ENCODE measurements around the gene H6PD.
A peak's percentile ranks its signal among the peaks of the same experiment; 100 is the strongest.

The H6PD gene

DNA sequence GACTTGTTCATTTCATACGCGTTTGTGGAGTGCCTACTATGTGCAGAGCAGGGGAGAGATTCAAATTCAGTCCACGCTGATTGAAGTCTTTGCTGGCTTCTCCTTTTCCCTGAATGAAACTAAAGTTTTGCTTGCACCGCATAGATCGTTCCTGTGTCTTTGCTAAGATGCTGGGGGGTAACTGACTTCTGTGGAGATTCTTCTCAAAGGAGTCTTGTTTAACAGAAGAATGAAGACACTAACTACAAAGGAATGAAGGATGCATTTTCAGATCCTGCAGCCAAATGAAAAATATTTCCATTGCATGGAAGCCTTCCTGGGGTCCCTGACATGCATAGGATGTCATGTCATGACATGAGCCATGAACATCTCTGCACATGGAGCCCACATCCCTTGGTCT, 26.9 kb upstream of the H6PD start:
- no peak for DNase-seq

DNA sequence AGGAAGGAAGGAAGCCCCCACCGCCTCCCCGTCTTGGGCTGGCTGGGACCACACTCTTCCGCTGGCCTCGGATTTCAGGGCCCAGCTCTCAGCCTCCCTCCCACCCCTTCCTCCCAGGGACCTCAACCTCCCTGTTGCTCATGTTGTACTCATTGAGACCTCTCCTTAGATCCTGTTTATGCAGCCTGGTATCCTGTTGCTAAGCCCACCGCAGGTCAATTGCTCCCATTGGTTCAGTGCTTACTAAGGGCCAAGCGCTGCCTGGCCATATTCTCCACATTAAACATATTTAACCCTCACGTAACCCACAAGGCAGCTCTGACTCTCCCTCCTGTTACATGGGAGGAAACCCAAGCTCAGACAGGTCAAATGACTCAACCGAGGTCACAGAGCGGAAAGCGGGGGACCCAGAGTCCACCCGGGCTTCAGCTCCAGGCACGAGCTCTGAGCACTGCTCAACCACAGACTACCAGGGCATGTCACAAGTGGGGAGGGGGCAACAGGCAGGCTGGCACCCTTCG, 23.2 kb upstream of the H6PD start:
- no peak for DNase-seq

DNA sequence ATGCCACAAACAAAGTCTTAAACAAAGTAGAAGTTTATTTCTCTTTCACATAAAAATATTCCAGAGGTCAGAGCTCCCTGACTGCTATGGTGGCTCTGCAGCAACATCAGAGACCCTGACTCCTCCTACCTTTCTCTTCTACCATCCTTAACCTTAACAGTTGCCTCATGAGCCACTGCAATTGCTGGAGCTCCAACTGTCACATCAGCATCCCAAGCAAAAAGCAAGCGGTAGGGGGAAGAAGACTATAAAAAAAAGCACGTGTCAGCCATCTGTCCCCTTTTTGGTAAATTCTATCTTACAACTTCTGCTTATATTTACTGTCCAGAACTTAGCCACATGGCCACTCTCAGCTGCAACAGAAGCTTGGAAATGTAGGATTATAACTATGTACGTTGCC, 21.8 kb upstream of the H6PD start:
- no peak for DNase-seq

DNA sequence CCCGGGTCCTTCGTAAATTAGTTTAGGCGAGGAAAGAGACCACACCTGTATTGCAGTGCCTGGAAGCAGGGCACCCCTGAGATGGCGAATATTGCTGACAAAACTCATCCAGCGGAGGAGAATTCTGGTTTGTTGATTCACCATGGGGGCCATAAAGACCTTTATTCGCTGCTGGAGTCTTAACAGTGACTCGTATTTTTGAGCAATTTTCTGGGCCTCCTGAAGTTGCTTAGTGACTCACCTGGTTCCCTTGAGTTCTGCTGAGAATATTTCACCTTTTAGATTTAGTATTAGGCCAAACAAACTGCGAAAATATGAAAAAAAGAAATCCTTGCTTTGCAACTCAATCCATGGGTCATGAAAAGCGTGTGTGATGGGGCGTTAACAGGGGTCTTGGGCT, 20.6 kb upstream of the H6PD start:
- no peak for DNase-seq

DNA sequence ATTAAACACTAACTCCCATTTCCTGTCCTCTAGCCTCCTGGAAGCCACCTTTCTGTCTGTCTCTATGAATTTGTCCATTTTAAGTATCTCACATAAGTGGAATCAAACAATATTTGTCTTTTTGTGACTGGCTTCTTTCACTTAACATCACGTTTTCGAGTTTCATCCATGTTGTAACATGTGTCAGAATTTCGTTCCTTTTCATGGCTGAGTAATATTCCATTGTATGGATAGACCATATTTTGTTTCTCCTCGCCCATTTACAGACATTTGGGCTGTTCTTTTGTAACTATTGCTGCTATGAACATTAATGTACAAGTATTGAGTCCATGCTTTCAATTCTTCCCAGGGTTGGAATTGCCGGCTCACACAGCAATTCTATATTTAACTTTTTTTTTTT, 15.7 kb upstream of the H6PD start:
- no peak for DNase-seq

DNA sequence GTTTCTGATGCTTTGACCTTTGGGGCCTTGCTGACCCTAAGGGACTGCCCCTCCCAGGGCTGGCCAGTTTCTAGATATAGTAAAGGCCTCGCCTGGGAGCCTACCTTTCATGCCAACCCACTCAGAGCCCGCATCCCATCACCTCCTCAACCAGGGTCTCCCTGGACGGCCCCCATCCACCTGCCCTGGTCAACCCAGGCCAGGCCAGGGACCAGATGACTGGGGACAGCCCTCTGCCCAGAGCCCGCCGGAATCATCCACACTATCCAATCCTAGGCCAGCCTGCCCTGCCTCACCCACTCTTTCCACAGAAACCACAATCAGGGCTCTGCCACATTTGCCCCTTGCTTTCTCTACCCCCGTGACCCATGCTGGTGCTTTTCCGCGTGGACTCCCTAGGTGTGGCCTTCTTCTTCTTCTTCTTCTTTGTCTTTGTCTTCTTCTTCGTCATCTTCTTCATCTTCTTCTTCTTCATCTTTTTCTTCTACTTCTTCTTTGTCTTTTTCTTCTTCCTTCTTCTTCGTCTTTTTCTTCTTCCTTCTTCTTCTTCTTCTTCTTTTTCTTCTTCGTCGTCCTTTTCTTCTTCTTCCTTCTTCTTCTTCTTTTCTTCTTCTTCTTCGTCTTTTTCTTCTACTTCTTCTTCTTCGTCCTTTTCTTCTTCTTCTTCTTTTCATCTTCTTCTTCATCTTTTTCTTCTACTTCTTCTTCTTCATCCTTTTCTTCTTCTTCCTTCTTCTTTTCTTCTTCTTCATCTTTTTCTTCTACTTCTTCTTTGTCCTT, 11.5 kb upstream of the H6PD start:
- no peak for DNase-seq

DNA sequence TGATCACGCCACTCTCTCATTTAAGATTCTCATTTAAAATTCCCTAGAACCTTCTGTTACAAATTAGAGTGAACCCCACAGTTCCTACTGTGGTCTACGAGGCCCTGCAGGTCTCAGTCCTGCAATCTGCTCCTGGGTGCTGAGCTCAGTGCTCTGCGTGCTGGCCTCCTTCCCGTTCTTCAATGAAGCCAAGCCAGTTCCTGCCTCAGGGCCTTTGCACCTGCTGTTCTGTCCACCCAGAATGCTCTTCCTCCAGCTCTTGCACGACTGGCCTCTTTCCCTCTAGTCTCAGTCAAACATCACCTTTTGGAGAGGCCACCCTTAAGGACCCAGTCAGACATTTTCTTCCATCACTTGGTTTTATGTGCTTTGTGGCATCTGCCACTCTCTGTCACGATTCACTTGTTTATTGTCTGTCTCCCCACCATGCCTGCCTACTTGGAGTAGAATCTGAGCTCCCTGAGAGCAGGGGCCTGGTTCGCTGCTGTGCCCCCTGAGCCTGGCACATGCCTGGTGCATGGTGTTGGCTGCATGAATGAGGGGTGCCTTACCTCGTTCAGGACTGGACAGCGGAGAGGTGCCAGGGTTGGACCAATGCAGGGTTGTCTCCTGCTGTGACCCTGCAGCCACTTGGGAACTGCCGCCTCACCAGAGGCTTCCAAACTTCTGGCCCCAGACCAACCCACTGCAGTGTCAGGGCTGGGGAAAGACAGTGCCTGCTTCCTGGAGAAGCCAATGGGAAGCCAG, 9.7 kb upstream of the H6PD start:
- no peak for DNase-seq

DNA sequence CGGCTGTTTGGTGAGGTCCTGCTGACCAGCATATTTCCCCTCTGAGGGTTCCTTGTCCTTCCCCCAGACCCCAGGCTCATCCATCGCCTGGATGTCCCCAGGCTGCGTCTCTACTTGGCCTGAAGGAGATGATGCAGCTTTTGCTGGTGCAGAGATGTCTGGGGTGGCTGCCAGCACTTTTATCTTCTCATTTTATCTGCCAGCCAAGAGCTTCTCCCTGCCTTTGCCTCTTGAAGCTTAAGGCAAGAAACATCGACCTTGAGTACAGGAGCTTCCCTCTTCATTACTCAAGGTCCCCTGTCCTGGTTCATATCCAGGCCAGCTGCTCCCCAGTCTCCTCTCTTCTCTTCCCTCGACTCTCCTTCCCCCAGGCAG, 9.2 kb upstream of the H6PD start:
- no peak for DNase-seq

DNA sequence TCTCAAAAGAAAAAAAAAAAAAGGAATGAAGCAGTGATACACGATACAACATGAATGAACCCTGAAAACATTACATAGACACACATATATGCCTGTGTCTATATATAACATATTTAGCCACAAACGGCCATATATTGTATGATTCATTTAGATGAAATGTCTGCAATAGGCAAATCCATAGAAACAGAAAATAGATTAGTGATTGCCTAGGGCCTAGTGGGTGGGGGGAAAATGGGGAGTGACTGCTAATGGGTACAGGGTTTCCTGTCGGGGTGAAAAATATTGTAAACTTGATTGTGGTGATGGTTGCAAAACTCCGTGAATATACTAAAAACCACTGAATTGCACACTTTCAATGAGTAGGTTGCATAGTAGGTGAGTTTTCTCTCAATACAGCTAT, 6.0 kb upstream of the H6PD start:
- DNase-seq = no peak

DNA sequence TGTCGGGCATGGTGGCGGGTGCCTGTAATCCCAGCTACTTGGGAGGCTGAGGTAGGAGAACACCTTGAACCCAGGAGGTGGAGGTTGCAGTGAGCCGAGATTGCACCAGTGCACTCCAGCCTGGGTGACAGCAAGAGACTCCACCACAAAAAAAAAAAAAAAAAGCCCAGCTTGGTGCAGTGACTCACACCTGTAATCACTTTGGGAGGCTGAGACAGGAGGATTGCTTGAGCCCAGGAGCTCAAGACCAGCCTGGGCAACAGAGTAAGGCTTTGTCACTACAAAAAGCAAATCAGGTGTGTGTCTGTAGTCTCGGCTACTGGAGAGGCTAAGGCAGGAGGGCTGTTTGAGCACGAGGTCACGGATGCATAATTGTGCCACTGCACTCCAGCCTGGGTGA, 5.0 kb upstream of the H6PD start:
- no peak for DNase-seq

DNA sequence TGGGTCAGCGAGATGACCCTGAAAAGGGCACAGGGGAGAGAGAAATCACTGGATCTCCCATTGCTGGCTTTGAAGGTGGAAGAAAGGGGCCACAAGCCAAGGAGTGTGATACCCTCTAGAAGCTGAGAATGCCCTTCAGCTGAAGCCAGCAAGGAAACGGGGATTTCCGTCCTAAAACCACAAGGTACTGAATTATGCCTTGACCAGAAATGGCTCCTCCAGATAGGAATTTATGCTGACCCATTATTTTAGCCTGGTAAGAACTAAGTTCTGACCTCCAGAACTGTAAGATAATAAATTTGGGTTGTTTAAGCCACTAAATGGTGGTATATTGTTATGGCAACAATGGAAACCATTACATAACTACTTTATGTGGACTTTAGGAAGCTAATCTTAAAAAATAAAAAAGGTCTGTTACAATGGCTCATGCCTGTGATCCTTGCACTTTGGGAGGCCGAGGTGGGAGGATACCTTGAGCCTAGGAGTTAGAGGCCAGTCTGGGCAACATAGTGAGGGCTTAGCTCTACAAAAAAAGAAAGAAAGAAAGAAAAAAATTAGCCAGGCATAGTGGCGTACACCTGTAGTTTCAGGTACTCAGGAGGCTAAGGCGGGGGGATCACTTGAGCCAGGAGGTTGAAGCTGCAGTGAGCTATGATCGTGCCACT, 3.6 kb upstream of the H6PD start:
- DNase-seq = no peak

DNA sequence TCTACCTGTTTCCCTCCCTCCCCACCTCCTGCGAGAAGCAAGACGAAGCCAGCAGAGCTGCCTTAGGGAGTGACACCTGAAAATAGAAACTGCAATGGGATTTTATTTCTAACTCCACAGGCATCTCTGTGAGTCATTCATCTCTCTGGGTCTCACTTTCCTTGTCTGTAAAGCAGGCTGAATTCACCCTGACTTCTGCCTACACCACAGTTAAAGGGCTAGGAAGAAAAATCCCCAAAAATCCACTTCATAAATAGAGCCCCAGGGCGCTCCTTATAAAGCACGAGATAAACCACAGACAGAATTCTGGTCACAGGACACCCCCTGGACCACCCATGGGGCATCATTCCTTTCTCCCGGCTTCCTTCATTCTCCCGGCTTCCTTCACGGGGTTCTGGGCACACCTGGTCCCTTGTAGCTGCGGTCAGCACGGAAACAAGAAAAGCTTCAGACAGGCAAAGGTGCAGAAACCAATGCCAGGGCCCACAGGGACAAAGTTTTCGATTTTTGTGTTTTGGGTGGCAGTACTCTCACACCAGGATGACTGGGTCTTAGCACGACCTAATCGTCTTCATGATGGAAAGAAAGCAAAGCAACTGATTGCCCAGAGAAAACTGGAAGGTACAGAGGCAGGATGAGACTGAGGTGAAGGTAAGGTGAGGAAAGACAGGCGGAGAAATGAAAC, 2.8 kb upstream of the H6PD start:
- no peak for DNase-seq

DNA sequence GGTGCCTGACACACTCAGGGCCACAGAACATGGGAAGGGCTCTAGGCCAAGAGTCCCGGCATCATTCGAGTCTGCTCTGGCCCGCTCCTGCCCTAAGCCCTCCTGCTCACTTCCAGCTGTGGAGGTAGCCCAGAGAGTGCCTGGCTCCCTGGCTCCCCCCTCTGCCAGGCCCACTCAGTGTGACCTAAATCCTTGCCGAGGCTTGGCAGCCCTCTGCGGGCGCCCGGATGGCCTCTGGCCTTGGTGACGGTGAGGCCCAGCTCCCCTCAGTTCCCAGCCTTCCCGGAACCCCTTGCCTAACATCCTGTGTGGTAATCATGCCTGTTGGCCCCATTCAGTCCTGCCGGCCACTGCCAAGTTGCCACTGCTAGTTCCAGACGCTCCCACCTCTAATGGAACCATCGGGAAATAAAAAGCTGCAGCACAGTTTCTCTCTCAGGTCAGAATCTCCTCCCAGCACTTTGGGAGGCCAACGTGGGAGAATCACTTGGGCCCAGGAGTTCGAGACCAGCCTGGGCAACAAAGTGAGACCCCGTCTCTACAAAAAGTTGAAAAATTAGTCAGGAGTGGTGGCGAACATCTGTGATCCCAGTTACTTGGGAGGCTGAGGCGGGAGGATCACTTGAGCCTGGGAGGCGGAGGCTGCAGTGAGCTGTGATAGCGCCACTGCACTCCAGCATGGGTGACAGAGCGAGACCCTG, 1.2 kb upstream of the H6PD start:
- no peak for DNase-seq

DNA sequence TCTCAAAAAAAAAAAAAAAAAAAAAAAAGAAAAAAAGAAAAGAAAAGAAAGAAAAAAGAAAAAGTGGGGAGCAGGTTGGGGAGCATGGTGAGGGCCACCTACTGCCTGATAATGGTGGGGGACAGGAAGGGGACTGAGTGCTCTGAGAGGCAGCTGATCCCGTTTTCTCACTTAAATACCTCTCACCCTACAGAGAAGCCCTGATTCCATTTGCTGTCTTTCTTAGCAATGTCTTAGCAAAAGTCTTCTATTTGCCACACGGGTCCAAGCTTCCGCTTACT, 692 bp upstream of the H6PD start:
- no peak for DNase-seq

DNA sequence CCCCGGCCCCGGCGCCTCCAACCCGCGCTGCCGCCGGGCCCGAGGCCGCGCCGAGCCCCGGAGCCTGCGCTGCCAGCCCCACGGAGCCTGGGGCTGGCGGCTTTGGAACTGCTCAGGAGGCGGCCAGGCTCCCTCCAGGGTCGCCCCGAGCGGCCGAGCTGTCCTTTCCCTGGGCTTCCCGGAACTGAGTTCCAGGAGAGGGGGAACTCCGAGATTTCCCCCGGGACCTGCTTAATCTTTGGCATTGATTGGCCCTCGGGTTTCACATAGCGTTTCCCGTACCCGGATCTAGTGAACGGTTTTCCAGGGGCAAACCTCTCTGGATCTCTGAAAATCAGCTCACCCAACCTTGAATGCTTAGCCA, 504 bp downstream of the H6PD start:
- DNase-seq = no peak

DNA sequence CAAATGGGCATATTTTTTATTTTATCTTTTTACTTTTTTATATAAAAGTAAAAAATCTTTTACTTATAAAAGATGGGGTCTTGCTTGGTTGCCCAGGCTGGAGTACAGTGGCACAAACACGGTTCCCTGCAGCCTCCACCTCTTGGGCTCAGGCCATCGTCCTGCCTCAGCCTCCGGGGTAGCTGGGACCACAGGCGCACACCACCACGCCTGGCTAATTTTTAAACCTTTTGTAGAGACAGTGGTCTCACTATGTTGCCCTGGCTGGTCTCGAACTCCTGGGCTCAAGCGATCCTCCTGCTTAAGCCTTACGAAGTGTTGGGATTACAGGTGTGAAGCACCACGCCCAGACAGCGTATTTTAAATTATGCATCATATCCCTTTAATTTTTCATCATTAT, 986 bp downstream of the H6PD start:
- DNase-seq = no peak

DNA sequence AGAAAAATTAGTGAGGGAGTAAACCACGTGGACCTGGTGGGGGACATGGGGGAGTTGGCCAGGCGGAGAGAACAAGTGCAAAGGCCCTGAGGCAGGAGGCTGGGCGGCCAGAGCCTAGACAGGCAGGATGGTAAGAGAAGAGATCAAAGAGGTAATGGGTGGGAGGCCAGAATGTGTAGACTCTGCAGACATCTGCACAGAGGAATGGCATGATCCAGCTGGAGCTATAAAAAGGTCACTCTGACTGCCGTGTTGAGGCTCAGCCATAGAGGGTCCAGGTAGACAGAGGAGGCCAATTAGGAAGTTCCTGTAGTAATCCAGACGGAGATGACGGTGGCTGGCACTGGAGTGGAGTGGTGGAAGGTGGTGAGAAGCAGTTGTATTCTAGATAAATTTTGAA, 3.6 kb downstream of the H6PD start:
- DNase-seq = no peak

DNA sequence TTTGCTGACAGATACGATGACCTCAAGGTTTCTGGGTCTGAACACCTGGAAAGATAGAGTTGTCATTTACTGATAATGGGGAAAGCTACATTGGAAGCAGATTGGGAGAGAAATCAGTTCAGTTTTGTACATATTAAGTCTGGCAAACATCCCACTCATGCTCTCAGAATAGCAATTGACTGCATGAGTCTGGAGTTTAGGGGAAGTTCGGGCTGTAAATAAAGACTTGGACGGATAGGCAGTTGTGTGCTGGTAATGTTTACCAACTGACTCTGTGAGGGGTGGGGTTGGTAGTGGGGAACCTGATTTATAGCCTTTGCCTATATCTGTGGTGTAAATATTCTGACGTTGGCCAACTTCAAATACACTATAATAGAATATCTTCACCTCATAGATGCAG, 4.0 kb downstream of the H6PD start:
- no peak for DNase-seq

DNA sequence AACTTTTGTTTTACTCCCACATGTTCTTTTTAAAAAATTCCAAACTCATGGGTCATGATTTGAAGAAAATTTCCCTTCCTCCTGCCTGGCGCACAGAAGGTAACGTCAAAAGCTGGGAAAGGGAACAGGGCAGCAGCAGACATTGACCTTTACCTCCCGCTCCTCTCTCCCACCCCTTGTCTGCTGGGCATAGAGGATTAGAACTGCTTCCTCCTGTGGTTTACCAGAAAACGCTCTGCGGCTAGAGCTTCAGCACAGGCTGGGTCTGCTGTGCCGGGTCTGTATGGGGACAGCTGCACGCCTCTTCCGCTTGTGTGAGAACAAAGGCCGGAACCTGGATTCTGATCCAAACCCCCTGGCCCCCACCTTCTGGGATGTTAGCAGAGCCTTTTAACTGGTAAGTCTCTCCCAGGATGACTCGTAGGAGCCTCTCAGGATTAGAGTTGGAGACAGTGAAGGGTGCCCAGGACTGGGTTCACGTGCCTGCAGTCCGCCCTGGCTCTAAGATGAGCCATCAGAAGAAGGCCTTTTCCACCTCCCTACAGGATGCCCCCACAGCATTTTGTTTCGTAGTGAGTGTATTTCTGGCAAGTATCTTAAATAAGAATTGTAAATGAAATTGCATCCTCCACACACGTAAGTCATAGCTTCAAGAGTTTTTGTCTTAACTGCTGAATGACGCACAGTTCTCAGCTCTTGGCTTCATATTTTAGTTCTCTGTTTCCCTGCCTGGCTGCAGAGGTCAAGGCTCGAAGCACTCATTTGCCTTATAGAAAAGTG, 5.2 kb downstream of the H6PD start:
- peak; percentile 22 for DNase-seq

DNA sequence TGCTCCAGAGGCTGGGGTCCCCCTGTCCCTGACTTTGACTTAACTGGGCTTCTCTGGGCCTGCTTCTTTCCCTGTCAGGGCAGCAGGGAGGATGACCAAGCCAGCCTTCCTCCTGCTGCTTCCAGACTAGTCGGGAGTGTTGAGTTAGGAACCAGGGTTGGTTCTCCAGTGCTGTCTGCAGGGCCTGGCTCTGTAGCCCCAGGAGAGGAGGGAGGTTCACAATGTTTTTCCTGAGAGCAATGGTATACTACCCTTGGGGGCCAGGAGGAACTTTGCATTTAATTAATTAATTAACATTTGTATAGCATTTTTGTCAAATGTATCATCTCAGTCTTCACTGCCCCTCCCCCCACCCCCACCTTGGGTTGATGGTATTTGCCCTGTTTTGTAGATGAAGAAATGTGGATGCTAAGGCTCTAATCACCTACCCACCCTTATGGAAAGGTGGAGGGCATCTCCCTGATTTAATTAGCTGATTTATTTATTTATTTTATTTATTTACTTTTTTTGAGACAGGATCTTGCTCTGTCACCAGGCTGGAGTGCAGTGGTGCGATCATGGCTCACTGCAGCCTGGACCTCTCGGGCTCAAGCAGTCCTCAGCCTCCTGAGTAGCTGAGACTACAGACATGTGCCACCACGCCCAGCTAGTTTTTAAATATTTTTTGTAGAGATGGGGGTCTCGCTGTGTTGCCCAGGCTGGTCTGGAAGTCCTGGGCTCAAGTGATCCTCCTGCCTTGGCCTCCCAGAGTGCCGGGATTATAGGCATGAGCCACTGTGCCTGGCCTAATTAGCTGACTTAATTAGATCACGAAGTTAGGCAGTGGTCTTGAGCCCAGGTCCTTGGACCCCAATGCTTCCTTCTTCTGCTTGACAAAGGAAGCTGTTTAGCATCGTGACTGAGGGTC, 6.6 kb downstream of the H6PD start:
- no peak for DNase-seq

DNA sequence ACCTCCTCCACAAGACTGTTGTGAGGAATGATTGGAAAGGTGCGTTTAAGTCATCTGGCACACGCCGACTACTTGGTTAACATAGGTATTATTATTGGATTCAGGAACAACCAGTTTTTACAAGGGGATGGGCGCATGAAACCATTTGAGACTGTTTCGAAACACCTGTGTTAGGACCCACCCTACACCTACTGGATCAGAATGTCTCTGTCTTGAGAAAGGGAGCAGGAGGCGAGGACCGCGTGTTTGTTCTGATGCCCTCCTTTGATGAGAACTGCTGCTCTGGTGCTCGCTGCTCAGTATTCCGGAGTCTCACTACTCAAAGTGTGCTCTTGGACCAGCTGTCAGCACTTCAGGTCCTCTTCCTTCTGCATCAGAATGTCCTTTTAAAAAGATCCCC, 7.3 kb downstream of the H6PD start:
- no peak for DNase-seq
